ENCODE measurements around the gene PTGES. TPM values are rescaled to one million over a fixed set of nuclear protein-coding genes. Genes with fewer than 3 reads are reported as not detected.
"Not testable (repeated sequence)": the region's sequence is repeated elsewhere in the genome, so short reads cannot be mapped to it uniquely, and the experiment has no call there.

Gene PTGES
- total RNA-seq (not detected), polyA plus RNA-seq (not detected)

- ChIA-PET CTCF (interaction anchor here (1.4 to 1.8 kb wide), 2 partner anchors 11 to 15 kb away, joined by 4 to 6 read pairs; no protein-coding TSS in a partner anchor), POLR2A (no interaction called here)
- no peak within 1 kb of the TSS for H3K27ac ChIP-seq (ENCODE audit: low read depth, low read length)
- H3K36me3 Mint-ChIP-seq: no peaks in the 10 kb centered on the region
- peak in 2 of 5 donors; percentile 49 to 53 for DNase-seq
- peak within 1 kb of the TSS in 1 of 8 donors; percentile 2 for H3K27ac Mint-ChIP-seq
- no peaks in the 10 kb centered on the region for H3K9me3 ChIP-seq (ENCODE audit: low read length)
- H3K36me3 ChIP-seq (ENCODE audit: insufficient read depth, low read length): no peaks in the 10 kb centered on the region
- no peaks in the 10 kb centered on the region for H3K9me3 Mint-ChIP-seq
- peaks cover 7 to 14% (median 7%) of the 10 kb centered on the region in 3 donors for H3K4me1 Mint-ChIP-seq
- H3K27me3 Mint-ChIP-seq: peaks cover 4 to 14% of the 10 kb centered on the region in 2 donors
- H3K4me3 ChIP-seq (ENCODE audit: low read length): no peak within 1 kb of the TSS
- H3K27me3 ChIP-seq (ENCODE audit: insufficient read depth, low read length, poor library complexity, severe bottlenecking): no peaks in the 10 kb centered on the region
- H3K4me3 Mint-ChIP-seq: peak within 1 kb of the TSS in 1 of 7 donors; percentile 41
- H3K4me1 ChIP-seq (ENCODE audit: insufficient read depth, low read length): peaks cover 11% of the 10 kb centered on the region
Observed at GRCh38 chr9:129752900-129753729, at the start of gene PTGES. PTGES (minus strand) TSS chr9:129753042; CDS start chr9:129753012, 30 bp downstream.

GRCh38 chr9:129801504-129801903, 48.7 kb upstream of the PTGES start:
- ChIA-PET CTCF (interaction anchor here (0.6 to 3.0 kb wide), 2 partner anchors 67 to 84 kb away, joined by 3 to 10 read pairs; no protein-coding TSS in a partner anchor), POLR2A (no interaction called here)
- peak overlapping the region in 7 of 8 donors; percentile 35 to 72 (median 58) for H3K27ac Mint-ChIP-seq

GRCh38 chr9:129798973-129799372, 46.1 kb upstream of the PTGES start:
- Histone ChIP-seq H3K27ac (ENCODE audit: low read depth, low read length) (no peak overlapping the region), H3K27me3 (ENCODE audit: insufficient read depth, low read length, poor library complexity, severe bottlenecking) (no peaks in the 10 kb centered on the region), H3K9me3 (ENCODE audit: low read length) (no peaks in the 10 kb centered on the region), H3K4me1 (ENCODE audit: insufficient read depth, low read length) (peaks cover 5% of the 10 kb centered on the region), H3K4me3 (ENCODE audit: low read length) (no peak overlapping the region), H3K36me3 (ENCODE audit: insufficient read depth, low read length) (no peaks in the 10 kb centered on the region)
- H3K4me3 Mint-ChIP-seq: no peak overlapping the region
- POLR2A ChIA-PET: no interaction called here
- DNase-seq: no peak
- no peak overlapping the region for H3K27ac Mint-ChIP-seq
- peaks cover 0 to 7% (median 0%) of the 10 kb centered on the region in 3 donors for H3K36me3 Mint-ChIP-seq
- peaks cover 5 to 10% (median 6%) of the 10 kb centered on the region in 3 donors for H3K4me1 Mint-ChIP-seq
- CTCF ChIA-PET: no interaction called here
- no peaks in the 10 kb centered on the region for H3K9me3 Mint-ChIP-seq
- H3K27me3 Mint-ChIP-seq: no peaks in the 10 kb centered on the region

More at GRCh38 chr9:129801504-129801903, 48.7 kb upstream of the PTGES start:
- H3K4me1 ChIP-seq (ENCODE audit: insufficient read depth, low read length): peaks cover 17% of the 10 kb centered on the region
- no peaks in the 10 kb centered on the region for H3K27me3 ChIP-seq (ENCODE audit: insufficient read depth, low read length, poor library complexity, severe bottlenecking)
- Mint-ChIP-seq H3K9me3 (no peaks in the 10 kb centered on the region), H3K4me3 (peak overlapping the region; percentile 17 to 95 (median 68)), H3K4me1 (peaks cover 18 to 30% (median 23%) of the 10 kb centered on the region in 3 donors), H3K36me3 (peaks cover 4 to 21% (median 5%) of the 10 kb centered on the region in 3 donors), H3K27me3 (no peaks in the 10 kb centered on the region)
- H3K27ac ChIP-seq (ENCODE audit: low read depth, low read length): no peak overlapping the region
- H3K9me3 ChIP-seq (ENCODE audit: low read length): no peaks in the 10 kb centered on the region
- H3K4me3 ChIP-seq (ENCODE audit: low read length): no peak overlapping the region
- H3K36me3 ChIP-seq (ENCODE audit: insufficient read depth, low read length): no peaks in the 10 kb centered on the region
- DNase-seq: no peak

GRCh38 chr9:129796029-129796428, 43.2 kb upstream of the PTGES start:
- H3K36me3 ChIP-seq (ENCODE audit: insufficient read depth, low read length); H3K4me1 Mint-ChIP-seq; POLR2A ChIA-PET; DNase-seq; H3K4me1 ChIP-seq (ENCODE audit: insufficient read depth, low read length); H3K9me3 ChIP-seq (ENCODE audit: low read length); H3K36me3 Mint-ChIP-seq; H3K27ac Mint-ChIP-seq; H3K27me3 ChIP-seq (ENCODE audit: insufficient read depth, low read length, poor library complexity, severe bottlenecking); H3K27ac ChIP-seq (ENCODE audit: low read depth, low read length); H3K4me3 Mint-ChIP-seq; H3K27me3 Mint-ChIP-seq; H3K4me3 ChIP-seq (ENCODE audit: low read length); H3K9me3 Mint-ChIP-seq: not testable (repeated sequence)
- CTCF ChIA-PET: interaction anchor here (0.7 kb wide), 1 partner anchor 447 kb away, joined by 3 read pairs; no protein-coding TSS in a partner anchor

- DNase-seq: no peak
- Mint-ChIP-seq H3K36me3 (no peaks in the 10 kb centered on the region), H3K4me1 (peaks cover 5 to 7% (median 6%) of the 10 kb centered on the region in 3 donors), H3K27me3 (peaks cover 3 to 9% of the 10 kb centered on the region in 2 donors), H3K27ac (no peak overlapping the region), H3K4me3 (no peak overlapping the region), H3K9me3 (no peaks in the 10 kb centered on the region)
- Histone ChIP-seq H3K4me3 (ENCODE audit: low read length) (no peak overlapping the region), H3K36me3 (ENCODE audit: insufficient read depth, low read length) (no peaks in the 10 kb centered on the region), H3K27ac (ENCODE audit: low read depth, low read length) (no peak overlapping the region), H3K9me3 (ENCODE audit: low read length) (no peaks in the 10 kb centered on the region), H3K4me1 (ENCODE audit: insufficient read depth, low read length) (no peaks in the 10 kb centered on the region), H3K27me3 (ENCODE audit: insufficient read depth, low read length, poor library complexity, severe bottlenecking) (no peaks in the 10 kb centered on the region)
- ChIA-PET CTCF (no interaction called here), POLR2A (interaction anchor here (0.7 kb wide), 1 partner anchor 403 kb away, joined by 7 read pairs; no protein-coding TSS in a partner anchor)
Observed at GRCh38 chr9:129794549-129794948, 41.7 kb upstream of the PTGES start.

GRCh38 chr9:129786481-129786880, 33.6 kb upstream of the PTGES start:
- H3K9me3 Mint-ChIP-seq: no peaks in the 10 kb centered on the region
- Histone ChIP-seq H3K4me1 (ENCODE audit: insufficient read depth, low read length) (no peaks in the 10 kb centered on the region), H3K36me3 (ENCODE audit: insufficient read depth, low read length) (no peaks in the 10 kb centered on the region), H3K27ac (ENCODE audit: low read depth, low read length) (no peak overlapping the region), H3K9me3 (ENCODE audit: low read length) (no peaks in the 10 kb centered on the region), H3K4me3 (ENCODE audit: low read length) (no peak overlapping the region), H3K27me3 (ENCODE audit: insufficient read depth, low read length, poor library complexity, severe bottlenecking) (no peaks in the 10 kb centered on the region)
- peaks cover 5 to 12% (median 9%) of the 10 kb centered on the region in 3 donors for H3K4me1 Mint-ChIP-seq
- CTCF ChIA-PET: interaction anchor here (0.9 to 5.9 kb wide), 4 partner anchors 11 to 655 kb away, joined by 3 to 59 read pairs (median 16); no protein-coding TSS in a partner anchor
- POLR2A ChIA-PET: interaction anchor here (0.6 kb wide), 1 partner anchor 852 kb away, joined by 5 read pairs; no protein-coding TSS in a partner anchor
- DNase-seq: no peak
- no peak overlapping the region for H3K4me3 Mint-ChIP-seq
- H3K27ac Mint-ChIP-seq: no peak overlapping the region
- H3K27me3 Mint-ChIP-seq: peaks cover 10 to 22% of the 10 kb centered on the region in 2 donors
- H3K36me3 Mint-ChIP-seq: no peaks in the 10 kb centered on the region

GRCh38 chr9:129785866-129786265, 33.0 kb upstream of the PTGES start:
- no peak for DNase-seq
- Mint-ChIP-seq H3K27ac (no peak overlapping the region), H3K4me3 (no peak overlapping the region), H3K27me3 (peaks cover 10 to 22% of the 10 kb centered on the region in 2 donors), H3K9me3 (no peaks in the 10 kb centered on the region), H3K36me3 (no peaks in the 10 kb centered on the region), H3K4me1 (peaks cover 5 to 12% (median 9%) of the 10 kb centered on the region in 3 donors)
- no peaks in the 10 kb centered on the region for H3K36me3 ChIP-seq (ENCODE audit: insufficient read depth, low read length)
- no peak overlapping the region for H3K27ac ChIP-seq (ENCODE audit: low read depth, low read length)
- H3K4me3 ChIP-seq (ENCODE audit: low read length): no peak overlapping the region
- H3K4me1 ChIP-seq (ENCODE audit: insufficient read depth, low read length): no peaks in the 10 kb centered on the region
- ChIA-PET CTCF (interaction anchor here (0.9 to 5.9 kb wide), 4 partner anchors 11 to 654 kb away, joined by 3 to 59 read pairs (median 16); no protein-coding TSS in a partner anchor), POLR2A (no interaction called here)
- H3K9me3 ChIP-seq (ENCODE audit: low read length): no peaks in the 10 kb centered on the region
- H3K27me3 ChIP-seq (ENCODE audit: insufficient read depth, low read length, poor library complexity, severe bottlenecking): no peaks in the 10 kb centered on the region

GRCh38 chr9:129784970-129785369, 32.1 kb upstream of the PTGES start:
- H3K36me3 Mint-ChIP-seq; H3K27ac ChIP-seq (ENCODE audit: low read depth, low read length); DNase-seq; H3K9me3 ChIP-seq (ENCODE audit: low read length); H3K27ac Mint-ChIP-seq; H3K27me3 ChIP-seq (ENCODE audit: insufficient read depth, low read length, poor library complexity, severe bottlenecking); H3K9me3 Mint-ChIP-seq; POLR2A ChIA-PET; H3K4me1 Mint-ChIP-seq; H3K4me1 ChIP-seq (ENCODE audit: insufficient read depth, low read length); H3K36me3 ChIP-seq (ENCODE audit: insufficient read depth, low read length); H3K4me3 ChIP-seq (ENCODE audit: low read length); H3K4me3 Mint-ChIP-seq: not testable (repeated sequence)
- H3K27me3 Mint-ChIP-seq: peaks cover 7 to 17% of the 10 kb centered on the region in 2 donors
- CTCF ChIA-PET: interaction anchor here (0.7 to 5.9 kb wide), 7 partner anchors 8 to 654 kb away, joined by 3 to 59 read pairs (median 5); no protein-coding TSS in a partner anchor
